Occipital lobe (tissue), 2 donors: Measurements from ENCODE around the gene GATA1. TPM values are rescaled to one million over a fixed set of nuclear protein-coding genes. Genes with fewer than 3 reads are reported as not detected.

ENCODE experiments used
- DNase-seq: peaks from one replicate; lab custom pipeline; 2025; lab: John Stamatoyannopoulos, UW
- total RNA-seq: library from RNA; depleted of rRNA; stranded (reverse); fragments of >200 nt; gene quantifications from one replicate; pipeline ENCODE4 v1.2.3, GENCODE V29; 2014

The GATA1 gene
- total RNA-seq, 1 donor from 2014 or later: 0.31 TPM

DNA sequence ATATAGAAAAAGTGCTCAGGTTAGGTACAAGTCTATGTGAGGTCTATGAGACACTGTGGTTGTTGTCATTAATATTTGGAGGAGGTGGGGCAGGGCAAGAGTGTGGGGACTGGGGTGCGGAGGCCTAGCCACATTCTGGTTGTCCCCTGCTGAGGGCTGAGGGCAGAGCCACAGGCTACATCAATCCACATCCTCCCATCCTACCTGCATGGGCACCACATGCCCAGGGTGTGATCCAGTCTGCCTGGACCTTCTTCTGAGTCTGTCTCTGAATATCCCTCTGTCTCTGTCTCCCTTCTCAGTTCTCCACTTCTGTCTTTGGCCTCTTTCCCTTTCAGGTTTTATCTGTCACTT lies 1.2 kb upstream of the GATA1 start:
- DNase-seq: no peak

DNA sequence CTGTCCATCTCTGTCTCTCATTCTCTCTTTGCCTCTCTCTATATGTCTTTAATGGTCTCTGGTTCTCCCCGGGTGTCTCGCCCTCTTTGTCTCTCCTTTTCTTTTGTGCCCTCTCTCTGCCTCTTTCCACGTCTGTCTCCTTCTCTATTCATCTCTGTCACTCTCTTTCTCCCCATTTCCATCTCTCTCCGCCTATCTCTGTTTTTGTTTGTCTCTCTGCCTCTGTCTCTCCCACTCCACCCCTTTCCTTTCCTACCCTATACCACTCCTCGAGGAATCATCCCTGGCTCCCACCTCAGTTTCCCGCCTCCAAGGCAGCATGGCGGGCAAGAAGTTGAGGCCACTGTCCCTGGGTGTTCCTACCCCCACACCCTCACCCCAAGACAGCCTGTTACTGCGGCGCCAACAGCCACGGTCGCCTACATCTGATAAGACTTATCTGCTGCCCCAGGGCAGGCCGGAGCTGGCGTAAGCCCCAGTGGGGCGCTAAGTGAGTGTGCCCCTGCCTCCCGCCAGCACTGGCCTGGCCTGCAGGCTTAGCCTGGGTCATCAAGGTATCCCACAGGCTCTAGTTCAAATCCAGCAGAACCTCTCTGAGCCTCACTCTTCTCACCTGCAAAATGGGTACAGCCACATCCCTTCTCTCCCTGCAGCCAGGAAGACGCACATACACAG lies 713 bp upstream of the GATA1 start:
- no peak for DNase-seq

DNA sequence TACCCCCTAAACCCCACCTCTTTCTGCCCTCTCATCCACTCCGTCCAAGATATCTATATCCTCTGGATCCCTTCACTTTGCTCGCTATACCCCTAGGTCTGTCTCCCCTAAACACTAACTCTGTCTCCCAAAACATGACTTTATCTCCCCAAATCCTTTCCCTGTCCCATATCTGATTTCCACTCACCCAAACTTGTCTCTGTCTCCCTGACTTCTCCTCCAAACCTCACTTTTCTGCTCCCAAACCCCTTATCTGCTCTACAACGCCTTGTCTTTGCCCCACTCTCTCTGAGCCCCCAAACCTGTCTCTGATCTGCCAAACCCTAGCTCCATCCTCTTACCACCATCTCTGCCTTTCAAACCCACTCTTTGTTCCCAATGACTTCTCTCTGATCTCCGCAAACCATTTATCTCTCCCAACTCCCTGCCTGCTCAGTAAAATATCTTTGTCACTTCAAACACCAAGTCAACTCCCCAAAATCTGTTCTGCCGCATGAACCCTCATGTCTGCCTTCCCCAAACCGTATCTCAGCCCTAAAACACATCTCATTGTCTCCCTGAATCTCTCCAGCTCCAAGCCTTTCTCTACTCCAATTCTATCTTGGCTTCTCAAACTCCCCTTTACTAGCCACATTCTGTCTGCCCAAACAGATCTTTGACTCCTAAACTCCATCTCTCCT lies 575 bp downstream of the GATA1 start:
- DNase-seq: no peak

DNA sequence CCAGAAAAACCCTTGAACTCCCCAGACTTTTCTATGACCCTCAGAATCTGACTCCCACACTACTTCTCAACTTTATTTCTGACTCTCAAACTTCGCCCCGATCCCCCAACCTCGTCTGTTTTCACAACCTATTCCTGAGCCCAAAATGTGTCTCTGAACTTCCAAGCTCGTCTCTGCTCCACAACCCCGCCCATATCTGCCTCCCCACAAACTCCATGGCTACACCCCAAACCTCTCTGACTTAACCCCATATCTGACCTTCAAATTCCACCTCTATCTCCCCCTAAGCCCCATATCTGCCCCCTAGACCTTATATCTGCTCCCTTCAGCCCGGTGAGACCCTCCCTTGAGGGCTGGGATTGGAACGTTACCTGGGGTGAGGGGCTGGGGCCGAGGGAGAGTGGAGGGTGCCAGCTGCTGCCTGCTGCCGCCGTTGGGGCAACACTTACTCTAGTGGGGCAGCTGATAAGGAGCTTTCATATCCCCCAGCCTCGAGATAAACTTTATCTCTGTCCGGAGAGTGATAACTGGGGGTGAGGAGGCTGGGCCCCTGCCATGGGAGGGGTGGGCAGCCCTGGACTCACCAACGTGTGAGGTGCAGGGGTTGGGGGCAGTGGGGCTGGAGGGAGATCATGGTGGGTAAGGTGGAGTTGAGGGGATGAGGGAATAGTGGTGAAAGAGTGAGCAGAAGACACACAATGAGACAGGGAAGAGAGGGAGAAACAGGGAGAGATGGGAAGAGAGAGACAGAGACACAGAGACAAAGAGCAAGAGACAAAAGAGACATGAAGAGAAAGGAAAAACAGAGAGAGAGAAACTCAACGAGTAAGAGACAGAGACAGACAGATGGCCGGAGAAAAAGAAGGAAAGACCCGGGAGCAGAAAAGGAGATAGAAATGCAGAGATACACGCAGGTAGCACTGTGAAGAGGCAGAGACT lies 1.4 kb downstream of the GATA1 start:
- DNase-seq: no peak

DNA sequence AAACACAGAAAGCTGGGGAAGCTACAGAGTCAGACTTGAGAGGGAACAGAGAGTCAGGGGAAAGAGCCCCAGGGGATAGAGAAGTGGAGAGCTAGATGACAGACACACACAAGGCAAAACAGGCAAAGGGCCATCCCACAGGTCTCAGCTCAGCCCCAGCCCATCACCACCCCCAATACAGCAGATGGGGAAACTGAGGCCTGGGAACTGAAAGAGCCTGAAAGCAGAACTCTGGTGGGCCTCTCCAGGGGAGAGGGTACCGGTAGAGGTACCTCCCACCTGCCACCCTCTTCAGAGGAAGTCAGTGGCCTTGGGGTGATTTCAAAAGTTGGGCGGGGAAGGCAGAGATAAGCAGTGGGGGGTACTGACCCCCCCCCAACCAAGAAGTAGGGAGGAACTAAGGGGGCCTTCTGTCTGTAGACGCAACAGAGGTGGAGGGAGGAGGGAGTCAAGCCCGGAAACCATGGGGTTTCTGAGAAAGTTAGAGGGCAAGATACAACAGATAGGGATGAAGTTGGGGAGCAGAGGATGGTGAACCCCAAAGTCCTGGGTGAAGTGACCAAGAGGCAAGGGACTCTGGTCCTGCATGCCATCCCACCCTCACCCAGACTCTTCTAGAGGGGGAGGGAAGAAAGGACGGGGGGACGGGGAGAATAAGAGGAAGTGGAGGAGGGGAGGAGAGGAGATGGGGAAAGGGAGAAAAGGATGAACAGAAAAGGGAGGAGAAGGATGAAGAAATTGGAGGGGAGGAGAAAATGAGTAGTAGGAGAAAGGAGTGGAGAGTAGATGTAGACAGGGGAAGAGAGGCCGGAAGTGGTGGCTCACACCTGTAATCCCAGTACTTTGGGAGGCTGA lies 3.2 kb downstream of the GATA1 start:
- DNase-seq: no peak

DNA sequence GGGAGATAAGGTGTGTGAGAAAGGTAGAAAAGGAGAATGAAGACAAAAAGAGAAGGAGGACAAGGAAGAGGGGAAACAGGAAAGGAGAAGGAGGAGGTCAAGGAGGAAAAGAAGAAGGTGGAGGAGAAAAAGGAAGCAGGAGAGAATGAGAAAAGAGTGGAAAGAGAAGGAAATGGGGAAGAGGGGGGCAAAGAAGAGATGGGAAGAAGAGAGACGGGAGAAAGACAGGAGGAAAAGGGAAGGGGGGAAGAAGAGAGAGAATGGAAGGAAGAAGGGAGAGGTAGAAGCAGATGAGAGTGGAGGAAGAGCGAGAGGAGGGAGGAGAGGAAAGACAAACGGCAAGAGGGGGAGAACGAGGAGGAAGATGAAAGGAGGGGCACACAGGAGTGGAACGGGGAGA lies 4.1 kb downstream of the GATA1 start:
- no peak for DNase-seq

DNA sequence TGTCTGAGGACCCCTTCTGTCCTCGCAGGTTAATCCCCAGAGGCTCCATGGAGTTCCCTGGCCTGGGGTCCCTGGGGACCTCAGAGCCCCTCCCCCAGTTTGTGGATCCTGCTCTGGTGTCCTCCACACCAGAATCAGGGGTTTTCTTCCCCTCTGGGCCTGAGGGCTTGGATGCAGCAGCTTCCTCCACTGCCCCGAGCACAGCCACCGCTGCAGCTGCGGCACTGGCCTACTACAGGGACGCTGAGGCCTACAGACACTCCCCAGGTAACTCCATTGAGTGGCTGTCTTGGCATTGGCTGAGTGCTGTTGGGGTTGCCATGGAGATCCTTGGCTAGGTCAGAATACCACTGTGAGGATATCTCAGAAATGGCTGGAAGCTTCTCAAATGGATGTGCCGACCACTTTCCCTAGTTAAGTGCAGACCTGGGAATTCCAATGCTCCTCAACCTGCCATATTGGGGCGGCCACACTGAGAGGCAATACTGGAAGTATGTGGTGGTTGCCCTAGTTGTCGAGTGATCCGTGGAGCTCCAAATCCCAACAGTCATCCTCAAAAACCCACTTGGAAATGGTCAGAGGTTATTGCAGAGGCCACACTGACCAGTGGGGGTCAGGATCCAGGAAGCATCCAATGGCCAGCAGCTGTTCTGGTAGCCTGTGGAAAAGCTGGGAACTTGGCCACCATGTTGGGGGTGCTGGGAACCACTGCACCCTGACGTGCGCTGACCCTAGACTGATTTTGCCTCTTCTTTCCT lies 4.9 kb downstream of the GATA1 start:
- no peak for DNase-seq

DNA sequence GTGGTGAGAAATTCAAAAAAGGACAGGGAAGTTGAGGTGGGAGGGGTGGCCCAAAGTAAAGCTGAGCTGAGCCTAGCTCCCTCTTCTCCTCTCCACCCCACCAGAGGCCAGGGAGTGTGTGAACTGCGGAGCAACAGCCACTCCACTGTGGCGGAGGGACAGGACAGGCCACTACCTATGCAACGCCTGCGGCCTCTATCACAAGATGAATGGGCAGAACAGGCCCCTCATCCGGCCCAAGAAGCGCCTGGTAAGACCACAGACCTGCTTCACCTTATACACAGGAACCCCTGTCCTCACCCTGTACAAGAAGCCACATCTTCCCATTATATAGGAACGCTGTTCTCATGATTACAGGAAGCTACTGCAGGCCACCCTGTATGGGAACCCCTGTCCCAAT lies 5.8 kb downstream of the GATA1 start:
- no peak for DNase-seq

DNA sequence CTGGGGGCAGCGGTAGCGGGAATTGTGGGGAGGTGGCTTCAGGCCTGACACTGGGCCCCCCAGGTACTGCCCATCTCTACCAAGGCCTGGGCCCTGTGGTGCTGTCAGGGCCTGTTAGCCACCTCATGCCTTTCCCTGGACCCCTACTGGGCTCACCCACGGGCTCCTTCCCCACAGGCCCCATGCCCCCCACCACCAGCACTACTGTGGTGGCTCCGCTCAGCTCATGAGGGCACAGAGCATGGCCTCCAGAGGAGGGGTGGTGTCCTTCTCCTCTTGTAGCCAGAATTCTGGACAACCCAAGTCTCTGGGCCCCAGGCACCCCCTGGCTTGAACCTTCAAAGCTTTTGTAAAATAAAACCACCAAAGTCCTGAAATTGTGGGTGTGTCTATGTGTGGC lies 7.5 kb downstream of the GATA1 start:
- no peak for DNase-seq

DNA sequence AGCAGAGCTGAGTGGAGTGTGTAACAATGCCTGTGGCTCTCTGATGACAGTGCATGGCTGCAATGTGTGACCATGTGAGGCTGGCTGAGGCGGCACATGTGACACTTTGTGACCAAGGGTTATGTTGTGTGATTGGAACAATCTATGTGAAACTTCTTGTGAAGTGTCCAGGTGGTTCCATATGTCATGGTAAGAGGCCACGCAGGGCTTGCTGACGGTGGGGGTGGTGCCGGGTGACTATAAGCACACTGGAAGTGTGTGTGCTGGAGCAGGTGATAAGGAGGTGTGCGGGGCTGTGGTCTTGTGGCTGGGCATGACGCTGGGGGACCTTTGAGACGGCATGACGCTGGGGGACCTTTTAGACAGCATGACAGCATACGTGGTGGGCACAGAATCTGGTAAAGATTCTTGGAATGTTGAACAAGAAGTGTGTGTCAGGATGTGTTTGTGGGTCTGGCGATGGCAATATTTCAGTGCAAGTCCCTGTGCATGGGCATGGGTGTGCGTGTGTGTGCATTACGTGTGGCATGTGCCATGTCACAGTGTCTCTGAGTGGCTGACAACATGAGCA lies 8.0 kb downstream of the GATA1 start:
- no peak for DNase-seq

DNA sequence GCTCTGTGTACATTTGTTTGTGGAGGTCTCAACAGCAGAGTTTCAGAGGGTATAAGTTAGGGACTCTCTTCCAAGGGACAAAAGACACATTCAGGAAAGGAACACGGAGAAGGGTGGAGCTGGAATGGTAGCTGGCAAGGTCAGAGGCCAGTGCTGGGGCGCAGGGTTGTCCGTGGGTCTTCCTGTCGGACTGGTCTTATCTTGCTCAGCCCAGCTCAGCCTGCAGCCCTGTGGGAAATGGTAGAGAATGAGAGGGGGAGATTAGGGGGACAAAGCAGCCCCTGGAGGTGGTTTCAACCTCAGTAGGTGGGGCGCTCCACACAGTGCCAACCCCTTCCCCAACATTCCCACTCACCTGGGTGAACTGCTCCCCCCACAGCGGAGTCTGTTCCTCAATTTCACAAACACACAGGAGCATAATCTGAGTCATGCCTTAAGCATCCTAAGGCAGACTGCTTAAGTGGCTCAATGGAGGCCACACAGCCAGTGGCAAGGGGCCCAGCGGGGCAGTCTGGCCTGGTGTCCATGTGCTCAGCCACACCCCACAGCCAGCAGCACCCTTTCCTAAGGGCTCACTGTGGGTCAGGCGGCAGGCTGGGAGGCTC lies 8.6 kb downstream of the GATA1 start:
- no peak for DNase-seq

DNA sequence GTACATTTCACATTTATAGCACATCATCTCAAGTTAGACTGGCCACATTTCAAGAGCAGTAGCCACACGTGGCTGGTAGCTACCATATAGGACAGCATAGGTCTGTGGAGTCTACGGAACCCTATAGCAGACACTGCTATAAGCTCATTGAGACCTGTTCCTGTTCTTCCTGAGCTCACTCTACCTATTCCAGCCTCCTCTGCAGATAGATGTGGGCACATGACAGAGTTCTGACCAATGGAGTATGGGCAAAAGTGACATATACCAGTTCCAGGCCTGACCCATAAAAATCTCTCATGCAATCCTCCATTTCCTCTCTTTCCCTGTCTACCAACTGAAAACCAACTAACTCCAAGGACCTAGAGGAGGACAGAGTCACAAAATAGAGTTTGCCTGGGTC lies 11.9 kb downstream of the GATA1 start:
- no peak for DNase-seq

DNA sequence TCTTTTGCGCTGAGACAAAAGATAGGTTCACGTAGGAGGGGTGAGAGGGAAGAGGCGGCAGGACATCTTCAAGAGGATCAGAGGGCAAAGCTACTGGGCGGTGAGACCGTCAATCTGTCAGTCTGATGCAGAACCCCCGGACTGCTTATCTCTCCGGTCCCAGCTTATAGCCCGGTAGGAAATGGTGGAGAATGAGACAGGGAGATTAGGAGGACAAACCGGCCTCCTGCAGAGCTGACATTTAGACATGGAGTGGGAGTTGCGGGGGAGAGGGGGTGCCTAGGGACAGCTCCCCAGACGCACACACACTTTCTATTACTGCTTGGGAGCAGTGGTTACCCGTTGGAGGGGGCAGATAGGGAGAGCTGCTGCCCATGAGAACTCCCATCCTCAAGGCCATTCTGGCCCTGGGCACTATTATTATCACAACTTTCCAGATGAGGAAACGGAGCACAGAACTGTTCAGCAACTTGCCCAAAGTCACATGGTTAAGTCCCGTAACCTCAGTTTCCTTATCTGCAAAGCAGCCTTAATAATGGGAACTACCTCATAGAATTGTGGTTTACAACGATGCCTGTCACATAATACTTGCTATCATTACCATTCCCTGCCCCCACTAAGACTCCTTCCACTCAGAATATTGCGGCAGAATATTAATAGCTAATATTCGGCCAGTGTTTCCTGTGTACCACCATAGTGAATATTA lies 14.3 kb downstream of the GATA1 start:
- no peak for DNase-seq

DNA sequence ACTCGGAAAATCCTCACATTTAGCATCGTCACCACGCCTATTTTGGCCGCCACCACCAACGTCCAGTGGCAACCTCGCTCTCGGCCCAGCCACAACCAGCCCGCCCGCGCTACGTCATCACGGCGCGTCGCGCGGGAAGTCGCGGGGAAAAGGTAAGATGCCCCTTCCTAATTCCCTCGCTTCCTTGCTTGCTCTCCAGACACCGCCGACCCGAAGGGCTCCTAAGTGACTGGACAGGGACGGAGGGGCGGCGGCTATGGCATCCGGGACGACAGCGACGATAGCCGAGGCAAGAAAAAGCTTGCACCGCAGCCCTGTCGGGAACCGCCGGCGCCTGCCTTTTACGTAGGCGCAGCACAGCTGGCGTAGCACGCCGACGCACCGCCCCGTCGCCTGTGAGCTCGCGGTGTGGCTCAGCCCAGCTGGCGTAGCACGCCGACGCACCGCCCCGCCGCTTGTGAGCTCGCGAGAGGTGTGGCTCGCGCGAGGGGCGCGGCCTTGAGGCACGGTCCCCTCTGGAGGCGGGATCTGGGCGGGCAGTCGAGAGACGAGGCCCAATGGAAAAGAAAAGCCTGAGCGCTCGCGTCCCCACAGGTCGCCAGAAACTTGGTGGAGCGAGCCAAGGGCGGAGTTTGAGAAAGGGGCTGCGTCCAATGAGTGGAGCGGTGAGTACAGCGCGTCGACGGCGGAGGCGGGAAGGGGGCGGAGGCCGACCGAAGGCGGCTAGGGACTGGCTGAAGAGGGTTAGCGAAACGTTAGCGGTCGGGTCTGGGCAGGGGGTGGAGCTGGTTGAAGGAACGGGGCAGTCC lies 15.1 kb downstream of the GATA1 start, which contains the start of gene HDAC6:
Gene HDAC6 (plus strand): TSS at position 788 of the 809 bp plus-strand sequence. CDS start 626 bp downstream, outside the sequence.
- DNase-seq: peak; percentile 93

DNA sequence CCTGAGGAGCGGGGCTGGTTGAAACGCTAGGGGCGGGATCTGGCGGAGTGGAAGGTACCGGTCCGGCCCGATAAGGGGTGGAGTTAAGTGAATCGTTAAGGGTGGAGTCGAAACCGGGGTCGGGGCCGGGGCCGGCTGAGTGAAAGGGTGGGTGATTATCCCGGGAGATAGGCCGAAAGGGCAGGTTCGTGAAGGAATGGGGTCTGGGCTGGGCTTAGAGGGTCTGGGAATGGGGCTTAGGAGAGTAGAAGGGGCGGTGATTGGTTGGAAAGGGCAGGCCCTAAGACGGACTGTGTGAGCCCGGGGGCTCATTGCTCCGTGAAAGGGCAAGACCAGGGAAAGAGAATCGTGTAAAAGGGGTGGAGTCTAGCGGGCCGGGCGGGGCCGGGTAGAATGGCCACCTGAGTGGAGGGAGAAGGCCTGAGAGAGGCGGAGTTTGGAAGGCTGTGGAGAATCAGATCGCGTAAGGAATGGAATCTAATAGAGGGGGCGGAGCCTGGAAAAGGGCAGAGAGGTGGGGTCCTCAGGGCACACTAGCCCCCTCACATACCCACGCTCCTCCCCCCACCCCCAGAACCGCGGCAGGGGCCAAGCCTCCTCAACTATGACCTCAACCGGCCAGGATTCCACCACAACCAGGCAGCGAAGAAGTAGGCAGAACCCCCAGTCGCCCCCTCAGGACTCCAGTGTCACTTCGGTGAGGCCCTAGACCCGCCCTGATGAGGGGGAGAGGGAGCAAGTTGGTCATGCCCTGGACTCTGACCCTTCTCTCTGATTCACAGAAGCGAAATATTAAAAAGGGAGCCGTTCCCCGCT lies 15.9 kb downstream of the GATA1 start:
- DNase-seq: peak; percentile 52

DNA sequence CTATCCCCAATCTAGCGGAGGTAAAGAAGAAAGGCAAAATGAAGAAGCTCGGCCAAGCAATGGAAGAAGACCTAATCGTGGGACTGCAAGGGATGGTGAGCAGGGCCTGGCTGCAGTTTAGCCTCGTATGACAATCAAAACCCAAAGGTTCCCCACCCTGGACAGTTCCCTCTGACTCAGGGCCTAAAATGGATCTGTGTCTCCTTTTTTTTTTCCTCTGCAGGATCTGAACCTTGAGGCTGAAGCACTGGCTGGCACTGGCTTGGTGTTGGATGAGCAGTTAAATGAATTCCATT lies 16.5 kb downstream of the GATA1 start:
- DNase-seq: no peak

DNA sequence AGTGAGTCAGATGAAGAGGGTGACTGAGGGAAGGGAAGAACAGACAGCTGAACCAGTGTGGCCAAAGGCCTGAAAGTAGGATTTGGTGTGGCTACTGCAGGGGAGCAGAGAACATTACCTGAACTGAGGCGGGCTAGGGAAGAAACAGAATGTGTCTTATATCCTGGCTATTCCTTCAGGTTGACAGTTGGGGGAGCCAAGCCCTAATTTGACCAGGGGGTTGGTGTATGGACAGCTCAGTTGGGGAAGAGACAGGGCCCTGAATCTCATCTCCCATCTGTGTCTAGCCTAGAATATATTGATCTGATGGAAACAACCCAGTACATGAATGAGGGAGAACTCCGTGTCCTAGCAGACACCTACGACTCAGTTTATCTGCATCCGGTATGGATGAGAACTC lies 19.7 kb downstream of the GATA1 start:
- no peak for DNase-seq

DNA sequence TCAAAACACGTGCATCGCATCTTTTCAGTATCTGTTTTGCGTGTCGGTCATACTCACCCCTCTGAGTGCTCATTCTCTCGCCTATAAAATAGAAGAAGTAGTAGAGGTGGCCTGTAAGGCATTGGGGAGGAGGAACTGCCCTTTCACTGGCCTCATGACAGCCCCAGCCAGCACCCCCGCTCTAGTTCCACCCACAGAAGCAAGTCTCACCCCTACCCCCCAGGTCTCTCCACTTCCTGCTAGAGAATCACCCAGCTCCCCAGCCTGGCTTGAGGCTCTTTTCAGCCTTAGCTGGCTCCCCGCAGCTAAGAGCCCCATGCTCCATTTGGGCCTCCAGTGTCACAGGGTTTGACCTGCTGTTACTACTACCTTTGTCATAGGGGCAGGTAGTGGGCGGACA lies 27.3 kb downstream of the GATA1 start:
- DNase-seq: no peak
